Thyroid gland (tissue), 4 donors: ENCODE measurements around the gene PLEKHG4. TPM values are rescaled to one million over a fixed set of nuclear protein-coding genes. Genes with fewer than 3 reads are reported as not detected.

Experiments used
- DNase-seq, 2 donors: peaks; one replicate each; pipeline ENCODE4 v3.0.0-alpha.2; 2019
- H3K27ac ChIP-seq, 3 donors: fragments of 200-600 bp; sonication (generic); 1 replicate in 2 of 3; 2 replicates in 1 of 3; pipeline ENCODE4 v1.5.1; 2016 to 2019; ENCODE audit warnings: mild to moderate bottlenecking in 1 of 3, moderate library complexity in 1 of 3
- H3K27me3 ChIP-seq: fragments of 200-600 bp; sonication (generic); one replicate; pipeline ENCODE4 v1.5.1; 2019
- H3K36me3 ChIP-seq, 2 donors: fragments of 200-600 bp; sonication (generic); one replicate each; pipeline ENCODE4 v1.5.1; 2016 to 2019
- H3K4me1 ChIP-seq, 2 donors: fragments of 200-600 bp; sonication (generic); one replicate each; pipeline ENCODE4 v1.5.1; 2017 to 2019
- H3K4me3 ChIP-seq, 3 donors: fragments of 200-600 bp; sonication (generic); replicated peaks in 1 of 3; 1 replicate in 2 of 3; 2 replicates in 1 of 3; pipeline ENCODE4 v1.5.1; 2016; ENCODE audit warnings: mild to moderate bottlenecking in 1 of 3
- H3K9me3 ChIP-seq: fragments of 200-600 bp; sonication (generic); one replicate; pipeline ENCODE4 v1.5.1; 2017
- CTCF ChIP-seq, 6 experiments: fragments of 200-600 bp in 3 of 6; fragments of 450-650 bp in 3 of 6; sonication (generic) in 3 of 6; IDR thresholded peaks; one replicate each; pipeline ENCODE4 v1.5.1; 2016 to 2019; ENCODE audit warnings: antibody characterized with exemption in 6 of 6, mild to moderate bottlenecking in 2 of 6, inconsistent platforms in 1 of 6, moderate library complexity in 1 of 6
- POLR2A ChIP-seq, 2 donors: fragments of 450-650 bp; IDR thresholded peaks; one replicate each; pipeline ENCODE4 v1.6.1; 2017; ENCODE audit warnings: antibody characterized with exemption in 2 of 2, mild to moderate bottlenecking in 2 of 2, moderate library complexity in 1 of 2
- WGBS, 2 donors: methylation state at CpG; one replicate each; pipeline ENCODE4 v1.1.5; 2017; 5-methylcytosine and 5-hydroxymethylcytosine counted together
- intact Hi-C: fragments of 100-400 bp; cut with DNase I; formaldehyde crosslinking; loops from one replicate; pipeline ENCODE4 v1.15.1; 2023
- total RNA-seq, 4 donors: library from RNA; depleted of rRNA; stranded (reverse); fragments of >200 nt; gene quantifications; one replicate each; pipeline ENCODE4 v1.2.3, GENCODE V29; 2016

Gene PLEKHG4
- total RNA-seq, 4 donors from 2014 or later: 8.2 to 11.7 (median 9.5) TPM

- Histone ChIP-seq H3K9me3 (no peaks in the 10 kb centered on the region), H3K36me3 (no peaks in the 10 kb centered on the region), H3K4me3 (no peak overlapping the region), H3K4me1 (peaks cover 5 to 8% of the 10 kb centered on the region in 2 donors), H3K27me3 (no peaks in the 10 kb centered on the region), H3K27ac (no peak overlapping the region)
- TF ChIP-seq POLR2A (IDR thresholded peaks at IDR 0.05) (no peak), CTCF (IDR thresholded peaks at IDR 0.05) (no peak)
- intact Hi-C loops: no loop called here
- DNase-seq: no peak
- 95 to 96% methylated on average over 17 to 18 of the region's 28 CpGs for WGBS, 2 donors
Observed at GRCh38 chr16:67286441-67287235, 7.3 kb downstream of the PLEKHG4 start.

- no peak for DNase-seq
- 97% methylated on average over 13 to 14 of the region's 14 CpGs for WGBS, 2 donors
- Histone ChIP-seq H3K9me3 (no peaks in the 10 kb centered on the region), H3K27me3 (no peaks in the 10 kb centered on the region), H3K4me1 (peaks cover 5 to 8% of the 10 kb centered on the region in 2 donors), H3K4me3 (no peak overlapping the region), H3K27ac (no peak overlapping the region), H3K36me3 (no peaks in the 10 kb centered on the region)
- TF ChIP-seq POLR2A (IDR thresholded peaks at IDR 0.05) (no peak), CTCF (IDR thresholded peaks at IDR 0.05) (no peak)
- intact Hi-C loops: no loop called here
Observed at GRCh38 chr16:67287960-67288359, 8.6 kb downstream of the PLEKHG4 start.

GRCh38 chr16:67291461-67291860 lies 12.1 kb downstream of the PLEKHG4 start:
- H3K4me3 ChIP-seq: no peak overlapping the region
- no peak for TF ChIP-seq CTCF (IDR thresholded peaks at IDR 0.05)
- no peak for TF ChIP-seq POLR2A (IDR thresholded peaks at IDR 0.05)
- WGBS, 2 donors: 71 to 84% methylated on average over 5 to 7 of the region's 7 CpGs
- no peaks in the 10 kb centered on the region for H3K9me3 ChIP-seq
- intact Hi-C loops: no loop called here
- no peaks in the 10 kb centered on the region for H3K27me3 ChIP-seq
- DNase-seq: no peak
- H3K4me1 ChIP-seq: peaks cover 3 to 18% of the 10 kb centered on the region in 2 donors
- no peak overlapping the region for H3K27ac ChIP-seq
- H3K36me3 ChIP-seq: no peaks in the 10 kb centered on the region

- Histone ChIP-seq H3K4me3 (no peak overlapping the region), H3K27ac (no peak overlapping the region), H3K4me1 (peaks cover 3 to 19% of the 10 kb centered on the region in 2 donors), H3K9me3 (no peaks in the 10 kb centered on the region), H3K36me3 (no peaks in the 10 kb centered on the region), H3K27me3 (no peaks in the 10 kb centered on the region)
- DNase-seq: no peak
- no peak for TF ChIP-seq POLR2A (IDR thresholded peaks at IDR 0.05)
- 80 to 86% methylated on average over 4 of the region's 4 CpGs for WGBS, 2 donors
- intact Hi-C loops: no loop called here
Observed at GRCh38 chr16:67294171-67294757, 14.9 kb downstream of the PLEKHG4 start.

GRCh38 chr16:67294938-67295361 lies 15.6 kb downstream of the PLEKHG4 start:
- H3K36me3 ChIP-seq: no peaks in the 10 kb centered on the region
- no peaks in the 10 kb centered on the region for H3K27me3 ChIP-seq
- DNase-seq: no peak
- no peaks in the 10 kb centered on the region for H3K9me3 ChIP-seq
- intact Hi-C loops: no loop called here
- 65 to 84% methylated on average over 7 of the region's 7 CpGs for WGBS, 2 donors
- TF ChIP-seq POLR2A (IDR thresholded peaks at IDR 0.05): no peak
- no peak for TF ChIP-seq CTCF (IDR thresholded peaks at IDR 0.05)
- H3K4me1 ChIP-seq: peaks cover 3 to 19% of the 10 kb centered on the region in 2 donors
- H3K4me3 ChIP-seq: no peak overlapping the region
- H3K27ac ChIP-seq: no peak overlapping the region
